Measurements from ENCODE around the gene RBMS1. TPM values are rescaled to one million over a fixed set of nuclear protein-coding genes. Genes with fewer than 3 reads are reported as not detected.

RBMS1 gene
- total and polyA plus RNA-seq, 2 of the 4 experiments (the other 2 are of a cell fraction): 43.5 to 64.9 TPM

GRCh38 chr2:160401895-160402294, 91.7 kb downstream of the RBMS1 start:
- ChIA-PET CTCF (no interaction called here), POLR2A (ENCODE audit: unreplicated experiment) (no interaction called here)
- Histone ChIP-seq H3K4me3 (ENCODE audit: insufficient read depth, low read depth, low read length) (no peak overlapping the region), H3K56ac (ENCODE audit: extremely low read depth, insufficient read depth, low read length) (no peak overlapping the region), H2AFZ (replicated peaks; ENCODE audit: low read length, poor library complexity) (no peak overlapping the region), H3K27ac (ENCODE audit: insufficient read depth, low read length) (no peak overlapping the region; the same call in 1 of the 2 replicates), H3K18ac (ENCODE audit: low read depth, low read length) (0 out of 2 replicates have a peak overlapping the region, but pooled peaks have one; percentile 17), H2BK5ac (ENCODE audit: low read depth, low read length, poor library complexity, severe bottlenecking) (peak overlapping the region; percentile 24), H3K27me3 (ENCODE audit: control insufficient read depth, insufficient read depth, low read length) (no peaks in the 10 kb centered on the region), H3K4ac (ENCODE audit: low read depth, low read length) (0 out of 2 replicates have a peak overlapping the region, but pooled peaks have one; percentile 10), H2AK9ac (replicated peaks; ENCODE audit: low read depth, low read length, poor library complexity) (no peak overlapping the region), H4K20me1 (ENCODE audit: insufficient read depth, low read length) (peaks cover 88% of the 10 kb centered on the region), H3K9me1 (ENCODE audit: insufficient read depth, low read length) (peaks cover 14% of the 10 kb centered on the region), H4K8ac (ENCODE audit: low read depth in 2 of 2, low read length in 2 of 2) (peak overlapping the region in 1 of 2 experiments; percentile 18; a peak in 1 of 4 replicates), H4K91ac (ENCODE audit: insufficient read depth, low read depth, low read length) (no peak overlapping the region), H2BK120ac (ENCODE audit: low read depth, low read length) (no peak overlapping the region), H3K36me3 (ENCODE audit: control insufficient read depth, insufficient read depth, low read length) (peaks cover 3% of the 10 kb centered on the region; the same call in 1 of the 2 replicates), H3K4me2 (ENCODE audit: low read depth, low read length) (peak overlapping the region; percentile 6; the same call in 1 of the 2 replicates), H2BK20ac (ENCODE audit: low read depth, low read length) (no peak overlapping the region), H2AK5ac (ENCODE audit: low read depth, low read length) (peak overlapping the region; percentile 35; the same call in 1 of the 2 replicates), H3K4me1 (ENCODE audit: control insufficient read depth, insufficient read depth, low read length) (peaks cover 30% of the 10 kb centered on the region), H3K14ac (replicated peaks; ENCODE audit: low read depth, low read length) (peak overlapping the region; percentile 53; the same call in 1 of the 2 replicates), H3K9ac (ENCODE audit: low read depth, low read length) (no peak overlapping the region), H4K5ac (ENCODE audit: low read depth, low read length) (no peak overlapping the region), H3K23ac (ENCODE audit: low read depth, low read length) (peak overlapping the region; percentile 10; the same call in 1 of the 2 replicates), H3K79me1 (ENCODE audit: low read depth in 1 of 2, low read length in 2 of 2) (peaks cover 0 to 73% of the 10 kb centered on the region in 2 experiments; a peak in 2 of 4 replicates), H2BK15ac (ENCODE audit: low read depth, low read length) (no peak overlapping the region), H3K9me3 (ENCODE audit: control insufficient read depth, insufficient read depth, low read length) (no peaks in the 10 kb centered on the region)
- dilution Hi-C loops (cut with HindIII; ENCODE audit: low sequenced_read_pairs, unreplicated experiment): no loop called here
- DNase-seq (no peak), ATAC-seq (ENCODE audit: low read depth) (no peak)
- no peak for TF ChIP-seq CTCF (conservative IDR thresholded peaks at IDR 0.05; ENCODE audit: low read depth, low read length)
- no peak for TF ChIP-seq SMC3 (IDR thresholded peaks at IDR 0.05; ENCODE audit: low read depth, low read length)
- in situ Hi-C loops (cut with MboI; ENCODE audit: low sequenced_read_pairs): no loop called here
- WGBS, 2 experiments (ENCODE audit: extremely low coverage in 2 of 2, insufficient read length in 1 of 2): 100% methylated on average over 1 of the region's 4 CpGs; no CpG with 5 or more reads in 1 of the 2 experiments
- intact Hi-C loops (cut with micrococcal nuclease): loop anchor here (10.0 kb wide), 2 partner anchors 183 to 297 kb away; no protein-coding TSS in a partner anchor
- no TSS peak for BruUV-seq (replicated peaks)

Measured in IMR-90 (cell line).